DND-41 (cell line): ENCODE results near the gene MACF1.
"Not testable (repeated sequence)": the region's sequence is repeated elsewhere in the genome, so short reads cannot be mapped to it uniquely, and the experiment has no call there.

ENCODE experiments used
- EZH2 ChIP-seq: IDR thresholded peaks from 3 replicates; pipeline ENCODE4 v1.6.1; 2012; ENCODE audit warnings: borderline replicate concordance, low read depth, mild to moderate bottlenecking, moderate library complexity, low read length, inconsistent platforms; ENCODE audit not compliant: severe bottlenecking
- TF ChIP-seq, protein P1 (sequence below): IDR thresholded peaks from 2 replicates; pipeline ENCODE4 v1.5.1; 2012; ENCODE audit warnings: borderline replicate concordance, low read length, moderate library complexity, mild to moderate bottlenecking; ENCODE audit not compliant: poor library complexity, severe bottlenecking; ENCODE audit errors: extremely low read depth

DNA sequence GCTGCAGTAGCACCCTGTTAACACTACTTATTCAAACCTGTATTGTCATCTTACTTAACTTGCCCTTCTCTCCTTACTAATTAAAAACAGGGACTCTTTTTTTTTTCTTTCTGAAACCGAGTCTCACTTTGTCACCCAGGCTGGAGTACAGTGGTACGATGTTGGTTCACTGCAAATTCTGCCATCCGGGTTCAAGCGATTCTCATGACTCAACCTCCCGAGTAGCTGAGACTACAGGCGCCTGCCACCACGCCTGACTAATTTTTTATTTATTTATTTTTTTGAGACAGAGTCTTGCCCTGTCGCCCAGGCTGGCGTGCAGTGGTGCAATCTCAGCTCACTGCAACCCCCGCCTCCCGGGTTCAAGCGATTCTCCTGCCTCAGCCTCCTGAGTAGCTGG lies 3.9 kb downstream of the MACF1 start:
- TF ChIP-seq, protein P1, sequence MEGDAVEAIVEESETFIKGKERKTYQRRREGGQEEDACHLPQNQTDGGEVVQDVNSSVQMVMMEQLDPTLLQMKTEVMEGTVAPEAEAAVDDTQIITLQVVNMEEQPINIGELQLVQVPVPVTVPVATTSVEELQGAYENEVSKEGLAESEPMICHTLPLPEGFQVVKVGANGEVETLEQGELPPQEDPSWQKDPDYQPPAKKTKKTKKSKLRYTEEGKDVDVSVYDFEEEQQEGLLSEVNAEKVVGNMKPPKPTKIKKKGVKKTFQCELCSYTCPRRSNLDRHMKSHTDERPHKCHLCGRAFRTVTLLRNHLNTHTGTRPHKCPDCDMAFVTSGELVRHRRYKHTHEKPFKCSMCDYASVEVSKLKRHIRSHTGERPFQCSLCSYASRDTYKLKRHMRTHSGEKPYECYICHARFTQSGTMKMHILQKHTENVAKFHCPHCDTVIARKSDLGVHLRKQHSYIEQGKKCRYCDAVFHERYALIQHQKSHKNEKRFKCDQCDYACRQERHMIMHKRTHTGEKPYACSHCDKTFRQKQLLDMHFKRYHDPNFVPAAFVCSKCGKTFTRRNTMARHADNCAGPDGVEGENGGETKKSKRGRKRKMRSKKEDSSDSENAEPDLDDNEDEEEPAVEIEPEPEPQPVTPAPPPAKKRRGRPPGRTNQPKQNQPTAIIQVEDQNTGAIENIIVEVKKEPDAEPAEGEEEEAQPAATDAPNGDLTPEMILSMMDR, result not testable (repeated sequence)
- TF ChIP-seq EZH2, result not testable (repeated sequence)
